Posterior cingulate gyrus (tissue), 11 donors: ENCODE measurements around the gene LRP8.

ENCODE experiments used
- DNase-seq, 10 donors: peaks; one replicate each; pipeline versions ENCODE4 v3.0.0 to v3.0.0-alpha.2; 2020 to 2021; ENCODE audit warnings: mixed read lengths in 3 of 10
- intact Hi-C: fragments of 100-400 bp; cut with DNase I; formaldehyde crosslinking; loops from one replicate; pipeline ENCODE4 v1.15.1; 2023

Gene LRP8

GRCh38 chr1:53272349-53272748 is 55.5 kb downstream of the LRP8 start:
- DNase-seq: no peak
- intact Hi-C loops: no loop called here

- intact Hi-C loops: no loop called here
- DNase-seq: no peak
Measured at GRCh38 chr1:53271446-53272090, 56.3 kb downstream of the LRP8 start.

- no peak for DNase-seq
- intact Hi-C loops: no loop called here
Measured at GRCh38 chr1:53270873-53271272, 57.0 kb downstream of the LRP8 start.

GRCh38 chr1:53270107-53270506 is 57.8 kb downstream of the LRP8 start:
- no peak for DNase-seq
- intact Hi-C loops: no loop called here

GRCh38 chr1:53267761-53268160 is 60.1 kb downstream of the LRP8 start:
- intact Hi-C loops: no loop called here
- DNase-seq: no peak

- intact Hi-C loops: no loop called here
- no peak for DNase-seq
Measured at GRCh38 chr1:53266038-53266437, 61.8 kb downstream of the LRP8 start.

- no peak for DNase-seq
- intact Hi-C loops: no loop called here
Measured at GRCh38 chr1:53265581-53265980, 62.3 kb downstream of the LRP8 start.

- intact Hi-C loops: no loop called here
- no peak for DNase-seq
Measured at GRCh38 chr1:53264048-53264447, 63.8 kb downstream of the LRP8 start.

GRCh38 chr1:53262000-53262399 is 65.9 kb downstream of the LRP8 start:
- DNase-seq: no peak
- intact Hi-C loops: no loop called here

GRCh38 chr1:53260631-53261247 is 67.1 kb downstream of the LRP8 start:
- intact Hi-C loops: no loop called here

GRCh38 chr1:53259932-53260331 is 67.9 kb downstream of the LRP8 start:
- intact Hi-C loops: no loop called here
- DNase-seq: no peak

More at GRCh38 chr1:53260631-53261247, 67.1 kb downstream of the LRP8 start:
- DNase-seq: no peak

GRCh38 chr1:53258216-53258615 is 69.7 kb downstream of the LRP8 start:
- DNase-seq: no peak
- intact Hi-C loops: no loop called here

GRCh38 chr1:53257454-53258081 is 70.3 kb downstream of the LRP8 start:
- DNase-seq: no peak
- intact Hi-C loops: no loop called here

GRCh38 chr1:53256511-53257453 is 71.1 kb downstream of the LRP8 start:
- no peak for DNase-seq
- intact Hi-C loops: no loop called here

- no peak for DNase-seq
- intact Hi-C loops: no loop called here
Measured at GRCh38 chr1:53255031-53255430, 72.8 kb downstream of the LRP8 start.

GRCh38 chr1:53254011-53254640 is 73.7 kb downstream of the LRP8 start:
- DNase-seq: no peak
- intact Hi-C loops: no loop called here

- DNase-seq: no peak
- intact Hi-C loops: no loop called here
Measured at GRCh38 chr1:53250325-53250724, 77.5 kb downstream of the LRP8 start.

- DNase-seq: no peak
- intact Hi-C loops: no loop called here
Measured at GRCh38 chr1:53249706-53250105, 78.2 kb downstream of the LRP8 start.

GRCh38 chr1:53246261-53247134 is 81.4 kb downstream of the LRP8 start:
- no peak for DNase-seq
- intact Hi-C loops: no loop called here

- intact Hi-C loops: no loop called here
- DNase-seq: no peak
Measured at GRCh38 chr1:53244141-53244540, 83.7 kb downstream of the LRP8 start.
